ENCODE measurements around the gene TGFBR3.

GRCh38 chr1:91830242-91831131 lies 55.5 kb downstream of the TGFBR3 start:
- TF ChIP-seq, protein P1, sequence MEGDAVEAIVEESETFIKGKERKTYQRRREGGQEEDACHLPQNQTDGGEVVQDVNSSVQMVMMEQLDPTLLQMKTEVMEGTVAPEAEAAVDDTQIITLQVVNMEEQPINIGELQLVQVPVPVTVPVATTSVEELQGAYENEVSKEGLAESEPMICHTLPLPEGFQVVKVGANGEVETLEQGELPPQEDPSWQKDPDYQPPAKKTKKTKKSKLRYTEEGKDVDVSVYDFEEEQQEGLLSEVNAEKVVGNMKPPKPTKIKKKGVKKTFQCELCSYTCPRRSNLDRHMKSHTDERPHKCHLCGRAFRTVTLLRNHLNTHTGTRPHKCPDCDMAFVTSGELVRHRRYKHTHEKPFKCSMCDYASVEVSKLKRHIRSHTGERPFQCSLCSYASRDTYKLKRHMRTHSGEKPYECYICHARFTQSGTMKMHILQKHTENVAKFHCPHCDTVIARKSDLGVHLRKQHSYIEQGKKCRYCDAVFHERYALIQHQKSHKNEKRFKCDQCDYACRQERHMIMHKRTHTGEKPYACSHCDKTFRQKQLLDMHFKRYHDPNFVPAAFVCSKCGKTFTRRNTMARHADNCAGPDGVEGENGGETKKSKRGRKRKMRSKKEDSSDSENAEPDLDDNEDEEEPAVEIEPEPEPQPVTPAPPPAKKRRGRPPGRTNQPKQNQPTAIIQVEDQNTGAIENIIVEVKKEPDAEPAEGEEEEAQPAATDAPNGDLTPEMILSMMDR (optimal IDR thresholded peaks at IDR 0.05 in 1 of 3, IDR thresholded peaks at IDR 0.05 in 1 of 3, conservative IDR thresholded peaks at IDR 0.05 in 1 of 3; ENCODE audit: extremely low read depth in 1 of 3, insufficient read depth in 2 of 3, low read length in 3 of 3), result peak; percentile 16 to 50 (median 26)
- TF ChIP-seq EZH2 (IDR thresholded peaks at IDR 0.05; ENCODE audit: low read length), result no peak

Data from keratinocyte (primary cell).